Mesenchymal stem cell (in vitro differentiated cells and primary cell): ENCODE results near the gene PDZD2.

Source experiments
- DNase-seq: peaks from one replicate; pipeline ENCODE4 v3.0.0-alpha.2; 2013
- H2AFZ ChIP-seq: one replicate; pipeline ENCODE4 v1.6.1; 2013; ENCODE audit warnings: low read depth, mild to moderate bottlenecking, control low read depth, inconsistent platforms, low read length, moderate library complexity
- H2AK5ac ChIP-seq: 2 replicates; pipeline ENCODE4 v1.6.1; 2013; ENCODE audit warnings: low read length, moderate library complexity, mild to moderate bottlenecking, inconsistent platforms; ENCODE audit not compliant: severe bottlenecking
- H2BK120ac ChIP-seq: one replicate; pipeline ENCODE4 v1.6.1; 2013; ENCODE audit warnings: low read depth, mild to moderate bottlenecking, inconsistent platforms, low read length, moderate library complexity
- H2BK12ac ChIP-seq, 2 experiments: one replicate each; pipeline ENCODE4 v1.6.1; 2013; ENCODE audit warnings: inconsistent platforms in 2 of 2, low read length in 2 of 2, mild to moderate bottlenecking in 2 of 2, moderate library complexity in 2 of 2, control low read depth in 1 of 2
- H2BK15ac ChIP-seq: one replicate; pipeline ENCODE4 v1.6.1; 2013; ENCODE audit warnings: mild to moderate bottlenecking, low read depth, inconsistent platforms; ENCODE audit not compliant: poor library complexity, severe bottlenecking
- H2BK5ac ChIP-seq: 2 replicates; pipeline ENCODE4 v1.6.1; 2013; ENCODE audit warnings: low read depth, mild to moderate bottlenecking, low read length, control low read depth, inconsistent platforms; ENCODE audit not compliant: poor library complexity, severe bottlenecking
- H3K14ac ChIP-seq, 2 experiments: one replicate each; pipeline ENCODE4 v1.6.1; 2013; ENCODE audit warnings: inconsistent platforms in 2 of 2, low read length in 2 of 2, control low read depth in 1 of 2, mild to moderate bottlenecking in 1 of 2, moderate library complexity in 1 of 2
- H3K18ac ChIP-seq, 2 experiments: one replicate each; pipeline ENCODE4 v1.6.1; 2013; ENCODE audit warnings: inconsistent platforms in 2 of 2, low read length in 2 of 2, control low read depth in 1 of 2, low read depth in 1 of 2, mild to moderate bottlenecking in 1 of 2
- H3K23ac ChIP-seq, 2 experiments: one replicate each; pipeline ENCODE4 v1.6.1; 2013; ENCODE audit warnings: inconsistent platforms in 2 of 2, low read length in 2 of 2, mild to moderate bottlenecking in 2 of 2, moderate library complexity in 2 of 2, control low read depth in 1 of 2
- H3K27ac ChIP-seq: 2 replicates; pipeline ENCODE4 v1.5.1; 2013; ENCODE audit warnings: mild to moderate bottlenecking, moderate library complexity, low read length, control low read depth, inconsistent platforms; ENCODE audit not compliant: poor library complexity, severe bottlenecking
- H3K27me3 ChIP-seq, 2 experiments: 2 replicates each; pipeline versions ENCODE4 v1.6.1 to v1.7.0; 2013; ENCODE audit warnings: low read length in 2 of 2, mild to moderate bottlenecking in 2 of 2, moderate library complexity in 2 of 2, control low read depth in 1 of 2, inconsistent platforms in 1 of 2; ENCODE audit not compliant: control insufficient read depth in 1 of 2, insufficient read depth in 1 of 2
- H3K36me3 ChIP-seq, 2 experiments: 2 replicates each; pipeline versions ENCODE4 v1.6.1 to v1.7.0; 2013; ENCODE audit warnings: low read length in 2 of 2, control low read depth in 1 of 2, inconsistent platforms in 1 of 2, low read depth in 1 of 2, mild to moderate bottlenecking in 1 of 2; ENCODE audit not compliant: insufficient read depth in 2 of 2, control insufficient read depth in 1 of 2
- H3K4ac ChIP-seq, 2 experiments: one replicate each; pipeline ENCODE4 v1.6.1; 2013; ENCODE audit warnings: inconsistent platforms in 2 of 2, low read length in 2 of 2, mild to moderate bottlenecking in 2 of 2, moderate library complexity in 2 of 2, control low read depth in 1 of 2, low read depth in 1 of 2
- H3K4me1 ChIP-seq: 2 replicates; pipeline ENCODE4 v1.6.1; 2013; ENCODE audit warnings: low read depth, low read length, control low read depth; ENCODE audit not compliant: control insufficient read depth, insufficient read depth
- H3K4me2 ChIP-seq: 2 replicates; pipeline ENCODE4 v1.6.1; 2013; ENCODE audit warnings: low read length, mild to moderate bottlenecking, inconsistent platforms; ENCODE audit not compliant: poor library complexity, severe bottlenecking
- H3K4me3 ChIP-seq, 2 experiments: 2 replicates each; pipeline versions ENCODE4 v1.5.1 to v1.7.0; 2013; ENCODE audit warnings: low read length in 2 of 2, mild to moderate bottlenecking in 2 of 2, control low read depth in 1 of 2, low read depth in 1 of 2; ENCODE audit not compliant: insufficient read depth in 1 of 2
- H3K79me1 ChIP-seq: replicated peaks from 2 replicates; pipeline ENCODE4 v1.6.1; 2013; ENCODE audit warnings: mild to moderate bottlenecking, control low read depth, low read length, inconsistent platforms; ENCODE audit not compliant: poor library complexity, severe bottlenecking
- H3K9ac ChIP-seq: 2 replicates; pipeline ENCODE4 v1.7.0; 2013; ENCODE audit warnings: mild to moderate bottlenecking, low read length, moderate library complexity
- H3K9me3 ChIP-seq: 2 replicates; pipeline ENCODE4 v1.7.0; 2013; ENCODE audit warnings: mild to moderate bottlenecking, low read length; ENCODE audit not compliant: control insufficient read depth
- H4K8ac ChIP-seq: one replicate; pipeline ENCODE4 v1.6.1; 2013; ENCODE audit warnings: inconsistent platforms, mild to moderate bottlenecking, low read length, moderate library complexity
- H4K91ac ChIP-seq: one replicate; pipeline ENCODE4 v1.6.1; 2013; ENCODE audit warnings: mild to moderate bottlenecking, low read length, inconsistent platforms
- WGBS: methylation state at CpG from one replicate; pipeline ENCODE4 v1.1.7; 2013; ENCODE audit warnings: mixed read lengths; 5-methylcytosine and 5-hydroxymethylcytosine counted together

PDZD2 gene

GRCh38 chr5:31635446-31635845 lies 3.5 kb upstream of the PDZD2 start:
- WGBS = no CpG with 5 or more reads among the region's 1 CpG
- Histone ChIP-seq H4K91ac (no peak overlapping the region), H3K27ac (no peak overlapping the region), H3K14ac (no peak overlapping the region), H3K27me3 (peaks cover 16 to 51% of the 10 kb centered on the region in 2 experiments), H2BK120ac (no peak overlapping the region), H3K9ac (peak overlapping the region; percentile 46), H3K36me3 (no peaks in the 10 kb centered on the region), H3K4me1 (peaks cover 12% of the 10 kb centered on the region), H3K23ac (no peak overlapping the region), H2BK15ac (no peak overlapping the region), H3K79me1 (no peaks in the 10 kb centered on the region), H2AK5ac (no peak overlapping the region), H2BK5ac (no peak overlapping the region), H3K4me3 (no peak overlapping the region), H3K4me2 (no peak overlapping the region), H3K4ac (no peak overlapping the region), H4K8ac (no peak overlapping the region), H2BK12ac (no peak overlapping the region), H2AFZ (no peak overlapping the region), H3K18ac (no peak overlapping the region), H3K9me3 (no peaks in the 10 kb centered on the region)
- DNase-seq = no peak

- Histone ChIP-seq H2BK12ac (no peak overlapping the region), H3K27ac (no peak overlapping the region), H3K23ac (no peak overlapping the region), H3K14ac (no peak overlapping the region), H3K36me3 (no peaks in the 10 kb centered on the region), H3K4me2 (no peak overlapping the region), H2BK5ac (no peak overlapping the region), H2AFZ (no peak overlapping the region), H3K9ac (no peak overlapping the region), H2AK5ac (no peak overlapping the region), H3K9me3 (no peaks in the 10 kb centered on the region), H2BK120ac (no peak overlapping the region), H3K4me3 (peak overlapping the region in 1 of 2 experiments; percentile 82), H4K91ac (no peak overlapping the region), H3K27me3 (peaks cover 36 to 64% of the 10 kb centered on the region in 2 experiments), H3K4me1 (peaks cover 11% of the 10 kb centered on the region), H3K79me1 (no peaks in the 10 kb centered on the region), H2BK15ac (no peak overlapping the region), H3K4ac (no peak overlapping the region), H4K8ac (no peak overlapping the region), H3K18ac (no peak overlapping the region)
- 37% methylated on average over 6 of the region's 6 CpGs for WGBS
- no peak for DNase-seq
Measured at GRCh38 chr5:31637851-31638250, 1.1 kb upstream of the PDZD2 start.

- Histone ChIP-seq H3K18ac (no peak overlapping the region), H3K9ac (peak overlapping the region; percentile 82)
- 38% methylated on average over 9 of the region's 9 CpGs for WGBS
Measured at GRCh38 chr5:31638345-31638744, 586 bp upstream of the PDZD2 start.

GRCh38 chr5:31639481-31640411 lies 815 bp downstream of the PDZD2 start:
- H4K8ac ChIP-seq = no peak overlapping the region
- no peak overlapping the region for H3K4ac ChIP-seq
- H3K27ac ChIP-seq = no peak overlapping the region
- no peaks in the 10 kb centered on the region for H3K79me1 ChIP-seq
- peak overlapping the region; percentile 66 to 82 for H3K4me3 ChIP-seq
- no peak overlapping the region for H2BK12ac ChIP-seq
- peaks cover 11% of the 10 kb centered on the region for H3K4me1 ChIP-seq
- no peak overlapping the region for H2BK120ac ChIP-seq
- H2AFZ ChIP-seq = no peak overlapping the region
- no peak overlapping the region for H3K14ac ChIP-seq
- DNase-seq = peak; percentile 1
- H3K9me3 ChIP-seq = no peaks in the 10 kb centered on the region
- H4K91ac ChIP-seq = no peak overlapping the region
- peak overlapping the region; percentile 98 for H3K4me2 ChIP-seq
- WGBS = 3% methylated on average over 47 of the region's 50 CpGs
- peak overlapping the region; percentile 82 for H3K9ac ChIP-seq
- no peak overlapping the region for H2AK5ac ChIP-seq
- H3K23ac ChIP-seq = no peak overlapping the region
- no peak overlapping the region for H2BK15ac ChIP-seq
- H3K27me3 ChIP-seq = peaks cover 48 to 73% of the 10 kb centered on the region in 2 experiments
- no peak overlapping the region for H2BK5ac ChIP-seq
- no peak overlapping the region for H3K18ac ChIP-seq
- H3K36me3 ChIP-seq = no peaks in the 10 kb centered on the region

More at GRCh38 chr5:31638345-31638744, 586 bp upstream of the PDZD2 start:
- Histone ChIP-seq H2BK12ac (no peak overlapping the region), H4K8ac (no peak overlapping the region), H3K9me3 (no peaks in the 10 kb centered on the region), H3K4me1 (peaks cover 11% of the 10 kb centered on the region), H3K79me1 (no peaks in the 10 kb centered on the region), H4K91ac (no peak overlapping the region), H2BK15ac (no peak overlapping the region), H3K4me3 (peak overlapping the region; percentile 66 to 82), H3K27me3 (peaks cover 39 to 69% of the 10 kb centered on the region in 2 experiments), H3K14ac (no peak overlapping the region), H2AFZ (peak overlapping the region; percentile 73), H3K4ac (no peak overlapping the region), H2AK5ac (no peak overlapping the region), H2BK120ac (no peak overlapping the region), H3K27ac (no peak overlapping the region), H2BK5ac (no peak overlapping the region), H3K36me3 (no peaks in the 10 kb centered on the region), H3K23ac (no peak overlapping the region), H3K4me2 (peak overlapping the region; percentile 98)
- DNase-seq = peak; percentile 1
